ENCODE data around the gene CREBRF.

GRCh38 chr5:173020154-173020581 lies 36.0 kb upstream of the CREBRF start:
- TF ChIP-seq EZH2phosphoT487 (IDR thresholded peaks at IDR 0.05; ENCODE audit: insufficient read depth, low read depth) (no peak), EZH2 (IDR thresholded peaks at IDR 0.05; ENCODE audit: insufficient read depth, poor library complexity, severe bottlenecking) (no peak)

All from GM23248 (cell line).